Activated CD8-positive, alpha-beta T cell treated with anti-CD3 and anti-CD28 coated beads for 36 hours (primary cell): Measurements from ENCODE around the gene EXOC4. TPM values are rescaled to one million over a fixed set of nuclear protein-coding genes. Genes with fewer than 3 reads are reported as not detected.

Experiments
- ATAC-seq: fragments of 200-7000 bp; cut with Tn5 transposase; one replicate; pipeline ENCODE4 v1.10.0; 2021; ENCODE audit warnings: mild to moderate bottlenecking, moderate library complexity
- CTCF ChIA-PET: fragments of 350-600 bp; sonication (Branson Sonifier 250); formaldehyde crosslinking; loops from one replicate; lab custom pipeline; 2021; ENCODE audit warnings: antibody characterized with exemption; lab: Charles Lee
- POLR2A ChIA-PET: fragments of 350-600 bp; sonication (Branson Sonifier 250); formaldehyde crosslinking; loops from one replicate; lab custom pipeline; 2021; ENCODE audit warnings: antibody characterized with exemption; lab: Charles Lee
- DNase-seq: peaks from one replicate; pipeline ENCODE4 v3.0.0-alpha.2; 2020
- H3K27ac Mint-ChIP-seq: one replicate; pipeline ENCODE4 v1.8.0; 2021; ENCODE audit warnings: mild to moderate bottlenecking, mixed read lengths
- H3K27me3 Mint-ChIP-seq: one replicate; pipeline ENCODE4 v1.8.0; 2021; ENCODE audit warnings: mixed read lengths
- H3K36me3 Mint-ChIP-seq: one replicate; pipeline ENCODE4 v1.8.0; 2021; ENCODE audit warnings: low read depth, mixed read lengths
- H3K4me1 Mint-ChIP-seq: one replicate; pipeline ENCODE4 v1.8.0; 2021; ENCODE audit warnings: low read depth, mixed read lengths
- H3K4me3 Mint-ChIP-seq: one replicate; pipeline ENCODE4 v1.8.0; 2021; ENCODE audit warnings: mild to moderate bottlenecking, moderate library complexity, mixed read lengths
- H3K9me3 Mint-ChIP-seq: one replicate; pipeline ENCODE4 v1.8.0; 2021; ENCODE audit warnings: mixed read lengths
- CTCF ChIP-seq: fragments of 200-600 bp; IDR thresholded peaks from one replicate; pipeline ENCODE4 v1.8.0; 2022; ENCODE audit warnings: antibody characterized with exemption, mild to moderate bottlenecking
- intact Hi-C: fragments of 100-400 bp; cut with micrococcal nuclease; formaldehyde crosslinking; loops from one replicate; pipeline ENCODE4 v1.10.0; 2022
- total RNA-seq, 2 experiments: library from RNA; stranded (reverse); gene quantifications; one replicate each; pipeline ENCODE4 v1.2.3, GENCODE V29; 2021

The EXOC4 gene
- total RNA-seq, 2 experiments from 2014 or later: 54.1 to 61.7 TPM

- CTCF ChIA-PET: no interaction called here
- POLR2A ChIA-PET: no interaction called here
- no peak for TF ChIP-seq CTCF
- H3K27me3 Mint-ChIP-seq: no peaks in the 10 kb centered on the region
- H3K4me3 Mint-ChIP-seq: no peak overlapping the region
- DNase-seq (no peak), ATAC-seq (no peak)
- intact Hi-C loops: no loop called here
- H3K36me3 Mint-ChIP-seq: peaks cover 9% of the 10 kb centered on the region
- no peak overlapping the region for H3K27ac Mint-ChIP-seq
- H3K9me3 Mint-ChIP-seq: peaks cover 5% of the 10 kb centered on the region
- peaks cover 6% of the 10 kb centered on the region for H3K4me1 Mint-ChIP-seq
Observed at GRCh38 chr7:133386205-133386604, 133.3 kb downstream of the EXOC4 start.

- ChIA-PET CTCF (no interaction called here), POLR2A (no interaction called here)
- Mint-ChIP-seq H3K27me3 (no peaks in the 10 kb centered on the region), H3K27ac (no peak overlapping the region), H3K36me3 (peaks cover 9% of the 10 kb centered on the region), H3K4me1 (peaks cover 8% of the 10 kb centered on the region), H3K9me3 (peaks cover 5% of the 10 kb centered on the region), H3K4me3 (no peak overlapping the region)
- TF ChIP-seq CTCF: no peak
- no peak for ATAC-seq
- no peak for DNase-seq
- intact Hi-C loops: no loop called here
Observed at GRCh38 chr7:133389727-133390126, 136.8 kb downstream of the EXOC4 start.

- ATAC-seq (no peak), DNase-seq (no peak)
- ChIA-PET POLR2A (no interaction called here), CTCF (no interaction called here)
- H3K4me3 Mint-ChIP-seq: no peak overlapping the region
- TF ChIP-seq CTCF: no peak
- no peak overlapping the region for H3K27ac Mint-ChIP-seq
- peaks cover 10% of the 10 kb centered on the region for H3K4me1 Mint-ChIP-seq
- peaks cover 5% of the 10 kb centered on the region for H3K9me3 Mint-ChIP-seq
- intact Hi-C loops: no loop called here
- H3K27me3 Mint-ChIP-seq: no peaks in the 10 kb centered on the region
- peaks cover 6% of the 10 kb centered on the region for H3K36me3 Mint-ChIP-seq
Observed at GRCh38 chr7:133391206-133391605, 138.3 kb downstream of the EXOC4 start.

- ATAC-seq (no peak), DNase-seq (no peak)
- no peak overlapping the region for H3K4me3 Mint-ChIP-seq
- CTCF ChIA-PET: no interaction called here
- peaks cover 11% of the 10 kb centered on the region for H3K4me1 Mint-ChIP-seq
- POLR2A ChIA-PET: no interaction called here
- H3K27ac Mint-ChIP-seq: no peak overlapping the region
- no peak for TF ChIP-seq CTCF
- H3K27me3 Mint-ChIP-seq: no peaks in the 10 kb centered on the region
- intact Hi-C loops: no loop called here
- H3K36me3 Mint-ChIP-seq: peaks cover 6% of the 10 kb centered on the region
- peaks cover 2% of the 10 kb centered on the region for H3K9me3 Mint-ChIP-seq
Observed at GRCh38 chr7:133394369-133394768, 141.5 kb downstream of the EXOC4 start.

GRCh38 chr7:133395551-133395950 lies 142.7 kb downstream of the EXOC4 start:
- Mint-ChIP-seq H3K4me3 (no peak overlapping the region), H3K36me3 (no peaks in the 10 kb centered on the region), H3K4me1 (peaks cover 10% of the 10 kb centered on the region), H3K27me3 (no peaks in the 10 kb centered on the region), H3K9me3 (no peaks in the 10 kb centered on the region), H3K27ac (no peak overlapping the region)
- ATAC-seq: no peak
- ChIA-PET POLR2A (no interaction called here), CTCF (interaction anchor here (0.8 kb wide), 1 partner anchor 39 kb away, joined by 3 read pairs; no protein-coding TSS in a partner anchor)
- DNase-seq: no peak
- TF ChIP-seq CTCF: no peak
- intact Hi-C loops: no loop called here
